DOHH2 (cell line): ENCODE data around the gene ADPRH.

Experiments
- H3F3A ChIP-seq: fragments of 200-600 bp; sonication (generic), shearing (Covaris generic); 2 replicates; pipeline ENCODE4 v1.6.0; 2016; ENCODE audit warnings: antibody characterized with exemption, mild to moderate bottlenecking; ENCODE audit not compliant: control insufficient read depth, insufficient read depth
- H3K27ac ChIP-seq: fragments of 200-600 bp; sonication (generic); 2 replicates; pipeline ENCODE4 v1.5.1; 2014; ENCODE audit warnings: low read depth, mild to moderate bottlenecking, low read length, moderate library complexity
- H3K27me3 ChIP-seq: fragments of 200-600 bp; sonication (generic); 2 replicates; pipeline ENCODE4 v1.6.1; 2014; ENCODE audit warnings: mild to moderate bottlenecking, low read length, mixed read lengths; ENCODE audit not compliant: control insufficient read depth
- H3K36me3 ChIP-seq: fragments of 200-600 bp; sonication (generic); 2 replicates; pipeline ENCODE4 v1.6.1; 2014; ENCODE audit warnings: mild to moderate bottlenecking, low read length, moderate library complexity, mixed read lengths; ENCODE audit not compliant: control insufficient read depth
- H3K4me1 ChIP-seq: fragments of 200-600 bp; sonication (generic); 2 replicates; pipeline ENCODE4 v1.6.1; 2014; ENCODE audit warnings: mild to moderate bottlenecking, low read length, mixed read lengths; ENCODE audit not compliant: control insufficient read depth
- H3K4me2 ChIP-seq: fragments of 200-600 bp; sonication (generic); 2 replicates; pipeline ENCODE4 v1.6.0; 2014; ENCODE audit warnings: mild to moderate bottlenecking, low read length, moderate library complexity
- H3K4me3 ChIP-seq: fragments of 200-600 bp; sonication (generic); 2 replicates; pipeline ENCODE4 v1.5.1; 2014; ENCODE audit warnings: mild to moderate bottlenecking, low read length, mixed read lengths
- H3K79me2 ChIP-seq: fragments of 200-600 bp; sonication (generic); 2 replicates; pipeline ENCODE4 v1.6.1; 2014; ENCODE audit warnings: mild to moderate bottlenecking, low read length, mixed read lengths; ENCODE audit not compliant: control insufficient read depth
- H3K9me2 ChIP-seq: fragments of 200-600 bp; sonication (generic); replicated peaks from 2 replicates; pipeline ENCODE4 v1.6.1; 2014; ENCODE audit warnings: mild to moderate bottlenecking, low read length, mixed read lengths; ENCODE audit not compliant: control insufficient read depth
- H3K9me3 ChIP-seq: fragments of 200-600 bp; sonication (generic); 2 replicates; pipeline ENCODE4 v1.6.1; 2014; ENCODE audit warnings: antibody characterized with exemption, low read length, mixed read lengths; ENCODE audit not compliant: control insufficient read depth, insufficient read depth
- H4K20me1 ChIP-seq: fragments of 200-600 bp; sonication (generic); 2 replicates; pipeline ENCODE4 v1.6.0; 2014; ENCODE audit warnings: low read depth, mild to moderate bottlenecking, antibody characterized with exemption, low read length, moderate library complexity; ENCODE audit not compliant: control insufficient read depth, insufficient read depth
- CTCF ChIP-seq: fragments of 200-600 bp; sonication (generic); IDR thresholded peaks from one replicate; pipeline ENCODE4 v1.5.1; 2014; ENCODE audit warnings: antibody characterized with exemption, mild to moderate bottlenecking, low read depth, low read length; ENCODE audit not compliant: poor library complexity, severe bottlenecking
- EZH2phosphoT487 ChIP-seq: fragments of 200-600 bp; sonication (generic); IDR thresholded peaks from 2 replicates; pipeline ENCODE4 v1.6.1; 2017; ENCODE audit warnings: borderline replicate concordance, mild to moderate bottlenecking, antibody characterized with exemption, low read length, moderate library complexity, mixed read lengths

Gene ADPRH

GRCh38 chr3:119609301-119609700 is 30.0 kb downstream of the ADPRH start:
- H3K9me2 ChIP-seq: no peaks in the 10 kb centered on the region
- no peak overlapping the region for H3K4me3 ChIP-seq
- H3K9me3 ChIP-seq: 0 out of 2 replicates have a peak, but pooled peaks cover 3% of the 10 kb centered on the region
- peaks cover 4% of the 10 kb centered on the region; the same call in 1 of the 2 replicates for H3K27me3 ChIP-seq
- H3K36me3 ChIP-seq: no peaks in the 10 kb centered on the region
- TF ChIP-seq CTCF (no peak), EZH2phosphoT487 (no peak)
- no peaks in the 10 kb centered on the region for H4K20me1 ChIP-seq
- H3K4me1 ChIP-seq: no peaks in the 10 kb centered on the region
- no peak overlapping the region for H3K27ac ChIP-seq
- H3K4me2 ChIP-seq: no peak overlapping the region
- H3F3A ChIP-seq: no peaks in the 10 kb centered on the region
- H3K79me2 ChIP-seq: no peaks in the 10 kb centered on the region

GRCh38 chr3:119611664-119612063 is 32.4 kb downstream of the ADPRH start:
- Histone ChIP-seq H3K4me3 (no peak overlapping the region), H4K20me1 (no peaks in the 10 kb centered on the region), H3F3A (no peaks in the 10 kb centered on the region), H3K27me3 (peaks cover 16% of the 10 kb centered on the region), H3K27ac (no peak overlapping the region), H3K9me2 (no peaks in the 10 kb centered on the region), H3K36me3 (no peaks in the 10 kb centered on the region), H3K4me1 (no peaks in the 10 kb centered on the region), H3K9me3 (0 out of 2 replicates have a peak, but pooled peaks cover 3% of the 10 kb centered on the region), H3K79me2 (no peaks in the 10 kb centered on the region), H3K4me2 (no peak overlapping the region)
- TF ChIP-seq EZH2phosphoT487 (no peak), CTCF (no peak)

- Histone ChIP-seq H3K4me2 (no peak overlapping the region), H4K20me1 (no peaks in the 10 kb centered on the region), H3K27ac (no peak overlapping the region), H3K27me3 (peaks cover 22% of the 10 kb centered on the region), H3K4me1 (no peaks in the 10 kb centered on the region), H3K79me2 (no peaks in the 10 kb centered on the region), H3K9me3 (0 out of 2 replicates have a peak, but pooled peaks cover 3% of the 10 kb centered on the region), H3F3A (no peaks in the 10 kb centered on the region), H3K4me3 (no peak overlapping the region), H3K9me2 (no peaks in the 10 kb centered on the region), H3K36me3 (no peaks in the 10 kb centered on the region)
- TF ChIP-seq CTCF (no peak), EZH2phosphoT487 (no peak)
These were observed 33.9 kb downstream of the ADPRH start for GRCh38 chr3:119613201-119613600.
